ENCODE data around the gene VWA2. TPM values are rescaled to one million over a fixed set of nuclear protein-coding genes. Genes with fewer than 3 reads are reported as not detected.
"Not testable (repeated sequence)": the region's sequence is repeated elsewhere in the genome, so short reads cannot be mapped to it uniquely, and the experiment has no call there.

VWA2 gene
- polyA plus RNA-seq, 12 donors, result 0.29 to 20.5 (median 0.44) TPM; not detected in 2

DNA sequence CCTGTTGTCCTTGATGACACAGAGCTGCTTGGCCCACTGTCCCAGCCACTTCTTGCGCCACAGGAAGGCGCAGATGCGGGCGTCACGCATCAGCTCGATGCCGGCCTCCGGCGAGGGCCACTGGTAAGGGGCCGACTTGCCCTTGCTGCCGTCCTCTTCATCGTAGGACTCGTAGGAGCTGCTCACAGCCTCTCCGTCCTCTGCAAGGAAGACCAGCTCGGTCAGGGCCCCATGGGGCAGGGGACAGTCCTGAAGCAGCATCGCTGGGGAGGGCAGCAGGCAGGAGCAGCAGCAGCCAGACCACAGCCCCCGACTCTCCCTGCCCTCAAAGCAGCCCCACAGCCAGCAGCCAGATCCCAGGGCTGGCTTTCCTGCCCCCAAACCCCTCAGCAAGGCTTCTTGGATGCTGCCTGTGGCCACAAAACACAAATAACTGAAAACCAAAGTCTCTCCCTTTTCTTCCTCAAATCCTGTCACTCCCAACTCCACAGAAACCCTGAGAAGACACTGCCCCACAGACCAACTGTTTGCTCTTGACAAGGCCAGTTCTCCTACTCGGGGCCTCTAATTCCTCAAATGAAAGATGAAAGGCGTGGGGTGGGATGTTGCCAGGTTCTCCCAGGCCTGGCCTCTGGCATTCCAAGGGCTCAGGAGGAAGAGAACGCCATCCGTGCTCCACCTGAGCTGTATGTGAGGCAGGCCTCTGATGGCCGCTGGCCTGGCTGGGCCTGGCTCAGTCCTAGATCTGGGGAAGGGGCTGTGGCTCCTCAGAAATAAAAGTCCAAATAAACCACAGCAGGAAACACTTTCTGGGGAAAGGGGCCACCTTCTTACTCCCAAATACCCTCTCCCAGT, 76.7 kb downstream of the VWA2 start:
- no peak for DNase-seq

DNA sequence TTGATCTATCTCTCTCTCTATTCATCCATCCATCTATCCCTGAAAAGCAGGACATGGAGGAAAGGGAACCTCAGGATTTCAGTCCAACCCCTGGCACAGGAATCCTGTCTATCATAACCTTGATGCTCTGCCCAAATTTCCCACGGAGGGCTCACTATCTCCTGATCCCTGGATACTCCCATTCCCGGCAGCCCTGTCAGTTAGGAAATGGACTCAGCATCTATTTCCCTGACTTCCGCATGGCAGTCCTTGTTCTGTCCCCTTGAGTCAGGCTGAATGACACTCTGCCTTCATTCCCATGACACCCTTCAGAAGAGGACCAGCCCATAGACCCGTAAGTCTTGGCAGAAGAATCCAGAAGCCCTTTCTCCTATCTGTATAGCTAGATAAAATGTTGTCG, 77.7 kb downstream of the VWA2 start:
- DNase-seq, result no peak

DNA sequence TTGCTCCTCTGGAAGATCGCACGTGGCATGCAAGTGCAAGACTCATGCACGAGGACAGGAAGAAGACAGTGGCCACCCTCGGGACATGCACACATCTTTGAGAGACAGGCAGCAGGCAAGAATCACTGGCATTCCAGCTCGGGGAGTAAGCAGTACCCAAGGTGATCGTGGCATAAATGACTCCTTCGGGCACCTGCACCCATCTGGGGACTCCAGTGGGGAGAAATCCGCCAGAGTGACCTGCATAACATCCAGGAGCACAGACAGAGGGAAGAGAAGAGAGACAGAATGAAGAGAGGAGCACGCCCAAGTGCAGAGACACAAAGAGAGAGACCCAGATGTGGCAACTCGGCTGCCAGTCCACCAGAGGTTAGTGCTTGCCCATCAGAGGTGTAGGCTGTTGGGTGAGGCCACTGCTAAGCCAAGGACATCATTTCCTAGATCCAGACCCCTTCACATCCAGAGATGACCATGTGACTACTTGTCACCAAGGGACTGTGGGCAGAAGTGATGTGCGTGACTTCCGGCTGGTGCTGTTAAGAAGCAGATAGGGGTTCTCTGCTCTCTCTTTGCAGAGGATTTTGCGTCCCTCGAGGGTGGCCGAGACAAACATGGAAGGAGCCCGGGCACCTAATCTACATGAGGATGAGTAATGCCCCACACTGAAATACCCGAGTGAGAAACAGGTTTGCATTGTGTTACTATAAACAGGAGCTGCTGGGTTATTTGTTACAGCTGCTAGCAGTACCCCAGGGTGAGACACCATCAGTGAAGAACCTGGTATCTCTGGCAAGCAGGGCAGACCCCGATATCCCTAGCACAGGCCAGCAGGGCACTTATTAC, 80.6 kb downstream of the VWA2 start:
- no peak for DNase-seq

DNA sequence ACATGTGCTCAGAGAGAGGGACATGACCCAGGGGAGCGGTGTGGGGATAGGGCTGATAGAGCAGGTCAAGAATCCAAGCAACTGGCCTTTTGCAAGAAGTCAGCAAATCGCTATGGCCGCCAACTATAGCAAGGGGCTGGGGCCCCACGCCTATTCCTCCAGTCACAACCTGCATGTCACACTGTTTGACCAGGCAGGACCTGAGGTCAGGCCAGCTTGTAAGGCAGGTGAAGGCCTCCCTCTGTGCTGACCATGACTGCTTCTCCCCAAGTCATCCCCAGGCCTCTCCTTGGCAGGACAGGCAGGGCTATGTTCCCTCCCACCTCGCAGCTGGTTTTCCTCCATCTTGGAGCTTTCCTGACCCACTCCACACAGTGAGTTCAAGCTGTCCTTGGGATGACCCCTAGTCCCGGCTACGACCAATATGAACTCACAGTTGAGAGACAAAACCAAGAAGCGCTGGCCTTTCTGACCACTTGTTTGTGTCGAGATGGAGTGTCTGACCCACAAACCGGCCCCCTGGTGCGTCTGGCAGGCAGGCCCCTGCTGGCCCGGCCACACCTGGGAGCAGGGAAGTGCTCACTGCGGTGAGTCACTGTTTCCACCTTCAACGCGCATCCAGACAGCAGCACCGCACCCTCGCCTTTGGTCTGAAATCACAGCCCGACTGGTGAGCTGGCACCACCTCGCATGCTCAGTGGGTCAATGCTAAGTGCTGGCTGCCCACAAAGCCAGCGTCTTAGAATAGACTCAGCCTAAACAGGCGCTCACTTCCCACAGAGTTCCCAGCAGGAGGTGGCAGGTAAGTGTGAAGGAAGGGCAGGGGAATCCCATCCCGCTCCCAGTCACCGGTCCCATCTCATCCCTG, 81.4 kb downstream of the VWA2 start:
- DNase-seq, result no peak

DNA sequence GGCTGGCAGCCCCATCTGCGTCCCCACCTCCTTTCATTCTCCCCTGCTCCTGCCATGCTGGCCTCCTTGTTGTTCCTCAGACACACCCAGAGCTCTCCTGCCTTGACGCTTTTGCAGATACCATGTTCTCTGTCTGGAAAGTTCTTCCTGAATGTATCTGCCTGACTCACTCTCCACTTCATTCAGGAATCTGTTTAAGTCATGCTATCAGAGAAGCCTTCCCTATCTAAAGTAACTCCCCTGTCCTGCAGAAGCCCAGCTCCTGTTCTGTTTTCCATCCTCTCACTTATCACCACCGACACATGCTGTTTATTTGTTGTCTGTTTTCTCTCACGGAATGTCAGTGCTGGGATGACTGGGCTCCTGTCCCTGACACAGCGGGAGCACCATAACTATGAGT, 83.3 kb downstream of the VWA2 start:
- DNase-seq, result no peak

DNA sequence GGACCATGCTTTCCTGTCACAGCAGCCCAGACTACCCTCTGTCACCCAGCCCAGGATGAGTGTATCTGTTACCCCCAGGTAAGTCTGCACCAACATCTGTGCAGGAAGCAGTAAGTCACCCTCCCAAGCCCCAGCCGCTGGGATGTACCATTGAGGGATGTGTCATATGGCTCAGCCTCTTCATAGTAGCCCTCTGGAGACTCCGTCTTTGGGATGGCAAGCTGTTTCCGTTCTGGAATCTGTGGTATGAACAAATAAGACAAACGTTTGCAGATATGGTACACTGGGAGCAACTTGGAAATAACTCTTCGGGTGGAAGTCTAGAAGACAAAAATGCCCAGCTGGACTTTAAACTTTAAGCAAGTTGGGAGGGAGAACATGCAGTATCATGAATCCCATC, 84.0 kb downstream of the VWA2 start:
- no peak for DNase-seq

DNA sequence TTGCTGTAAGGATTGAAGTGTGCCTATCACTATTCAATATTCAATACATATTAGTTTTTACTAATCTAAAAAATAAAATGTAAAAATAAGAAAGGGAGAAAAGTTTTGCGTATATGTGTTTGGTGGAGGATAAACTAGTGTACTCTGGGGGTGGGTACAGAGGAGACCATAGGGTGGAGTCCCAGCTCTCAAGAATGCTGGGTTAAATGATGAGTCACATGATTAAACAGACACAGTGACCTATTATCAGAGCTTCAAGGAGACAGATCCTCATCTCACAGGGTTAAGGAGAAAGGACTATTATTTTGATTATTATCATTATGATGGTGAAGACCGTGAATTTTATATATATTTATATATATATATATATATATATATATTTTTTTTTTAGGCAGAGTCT, 87.7 kb downstream of the VWA2 start:
- no peak for DNase-seq

DNA sequence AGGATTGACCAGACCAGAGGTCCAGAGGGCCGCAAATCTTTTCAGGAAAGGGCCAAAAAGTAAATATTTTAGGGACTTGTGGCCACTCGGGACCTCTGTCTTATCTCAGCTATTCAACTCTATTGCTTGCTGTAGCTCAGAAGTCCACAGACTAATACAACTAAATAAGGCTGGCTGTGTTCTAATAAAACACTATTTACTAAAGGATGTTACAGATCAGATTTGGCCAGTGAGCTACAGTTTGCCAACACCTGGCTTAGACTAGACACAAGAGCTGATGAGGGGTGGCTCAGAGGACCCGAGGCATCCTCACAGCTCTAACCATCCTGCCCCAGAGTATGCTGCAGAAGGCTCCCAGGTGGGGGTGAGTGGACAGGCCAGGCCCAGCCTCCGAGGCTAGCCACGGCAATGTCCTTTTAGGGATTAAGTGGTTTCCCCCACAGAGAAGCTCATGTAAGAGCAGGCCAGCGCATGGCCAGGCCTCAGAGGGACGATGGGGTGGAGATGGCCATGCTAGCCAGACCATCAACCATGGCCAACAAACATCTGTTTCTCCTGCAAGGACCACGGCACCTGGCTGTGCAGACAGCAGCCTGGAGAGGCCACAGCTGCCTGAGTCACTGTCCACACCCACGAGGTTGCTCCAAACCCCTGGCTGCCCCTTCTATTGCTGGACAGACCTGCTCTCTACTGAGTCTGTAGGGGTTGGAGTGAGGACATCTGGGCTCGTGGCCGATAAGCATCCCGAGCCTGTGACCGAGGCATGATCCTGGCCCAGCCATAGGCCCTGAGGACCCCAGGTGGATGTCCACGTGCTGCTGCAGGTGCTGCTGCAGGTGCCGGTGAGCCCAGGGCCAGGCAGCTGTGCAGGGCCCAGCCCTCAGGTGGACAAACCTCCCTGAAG, 88.7 kb downstream of the VWA2 start:
- peak; percentile 59 for DNase-seq

DNA sequence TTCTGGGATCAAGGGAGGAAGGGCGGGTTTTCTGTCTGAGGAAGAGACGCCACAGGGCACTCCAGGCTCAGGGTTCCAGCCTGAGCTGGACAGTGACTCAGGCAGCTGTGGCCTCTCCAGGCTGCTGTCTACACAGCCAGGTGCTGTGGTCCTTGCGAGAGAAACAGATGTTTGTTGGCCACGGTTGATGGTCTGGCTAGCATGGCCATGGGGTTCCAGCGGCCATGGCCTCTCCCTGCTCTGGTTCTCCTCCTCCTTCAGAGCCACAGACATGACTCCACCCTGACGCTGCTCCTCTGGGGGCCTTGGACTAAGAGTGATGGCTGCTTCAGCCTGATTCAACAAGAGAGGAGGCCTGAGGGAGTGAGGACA, 89.4 kb downstream of the VWA2 start:
- no peak for DNase-seq

DNA sequence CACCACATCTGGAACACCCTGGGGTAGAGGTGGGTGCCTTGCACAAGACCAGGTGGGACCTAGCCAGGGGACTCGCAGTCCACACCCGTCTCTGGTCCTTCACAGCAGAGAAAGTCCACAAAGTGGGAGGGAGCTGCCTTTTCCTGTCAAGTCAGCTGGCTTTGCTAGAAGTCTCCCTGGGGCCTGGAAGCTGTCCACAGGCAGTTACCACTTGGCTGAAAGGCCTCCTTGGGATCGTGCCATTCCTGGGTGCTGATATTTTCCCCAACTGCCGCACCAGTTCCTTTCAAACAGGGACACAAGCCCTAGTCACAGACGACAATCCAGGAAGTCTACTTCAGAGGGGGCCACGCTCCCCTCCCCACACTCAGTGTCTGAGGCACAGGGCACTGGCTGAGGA, 89.8 kb downstream of the VWA2 start:
- no peak for DNase-seq

DNA sequence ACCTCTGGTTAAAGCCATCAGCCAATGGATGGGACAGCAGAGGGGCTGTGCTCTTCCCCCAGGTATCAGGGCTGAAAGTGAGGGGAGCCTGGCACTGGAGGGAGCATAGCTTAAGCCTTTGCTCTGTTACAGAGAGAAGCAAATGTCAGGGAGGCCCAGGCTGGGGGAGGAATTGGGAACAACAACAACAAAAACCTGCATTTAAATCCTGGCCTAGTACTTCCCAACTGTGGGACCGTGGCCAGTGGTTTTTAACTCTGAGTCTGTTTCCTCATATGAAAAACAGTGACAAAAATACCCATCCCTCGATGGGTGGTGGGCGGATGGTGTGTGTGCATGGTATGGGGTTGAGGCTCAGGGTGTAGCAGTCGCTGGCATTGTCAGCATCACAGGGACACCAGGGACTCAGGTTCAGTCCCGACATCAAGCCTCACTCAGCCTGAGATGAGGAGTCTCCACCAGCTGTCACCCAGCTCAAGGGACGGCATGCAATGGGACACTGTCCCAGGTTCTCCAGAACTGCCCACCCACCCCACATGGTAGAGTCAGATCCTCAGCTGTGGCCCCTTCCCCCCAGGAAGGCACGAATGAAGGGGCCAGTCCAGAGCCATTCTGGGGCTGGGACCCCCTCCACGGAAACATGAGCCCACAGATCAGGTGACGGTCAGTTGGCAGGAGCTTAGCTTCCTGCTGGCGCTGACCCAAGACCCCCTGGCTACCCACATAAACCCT, 90.7 kb downstream of the VWA2 start:
- no peak for DNase-seq

DNA sequence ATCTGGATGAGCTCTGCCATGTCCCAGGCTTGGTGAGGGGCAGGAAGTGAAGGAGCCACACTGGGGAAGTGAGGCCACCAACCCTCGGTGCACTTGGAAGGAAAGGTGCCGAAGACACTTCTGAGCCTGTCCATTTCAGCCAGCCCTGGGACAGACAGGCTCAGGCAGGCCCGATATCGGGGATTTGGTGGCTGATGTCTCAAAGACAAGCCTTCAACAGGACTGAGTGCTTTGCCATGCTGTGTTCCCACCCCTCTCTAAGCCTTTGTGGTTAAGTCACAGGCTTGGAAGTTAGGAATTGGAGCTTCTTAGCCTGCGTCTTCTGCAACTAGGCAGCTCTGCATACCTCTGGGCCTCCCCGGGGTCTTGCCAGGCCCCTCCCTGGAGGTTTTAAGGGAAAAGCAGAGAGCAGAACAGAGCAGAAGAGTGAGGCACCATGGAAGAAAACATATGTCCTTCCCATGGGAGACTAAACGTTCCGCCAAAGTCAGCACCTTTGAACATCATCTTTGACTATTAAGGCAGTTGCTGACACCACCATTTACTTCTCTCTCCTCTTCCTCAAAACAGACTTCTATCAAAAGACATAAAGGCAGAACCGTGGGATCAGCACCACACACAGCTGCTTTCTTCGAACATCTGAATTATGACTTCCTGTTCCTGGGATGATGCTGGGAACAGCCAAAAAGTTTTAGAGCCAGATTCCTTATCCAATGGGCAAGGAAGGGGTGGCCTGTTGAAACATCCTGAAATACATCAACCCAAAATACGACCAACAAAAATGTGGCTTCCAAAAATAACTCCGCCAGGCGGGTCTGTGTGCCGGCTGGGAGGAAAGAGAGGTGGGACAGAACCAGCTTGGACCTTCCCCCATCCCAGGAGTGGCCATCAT, 93.5 kb downstream of the VWA2 start:
- DNase-seq, result no peak

DNA sequence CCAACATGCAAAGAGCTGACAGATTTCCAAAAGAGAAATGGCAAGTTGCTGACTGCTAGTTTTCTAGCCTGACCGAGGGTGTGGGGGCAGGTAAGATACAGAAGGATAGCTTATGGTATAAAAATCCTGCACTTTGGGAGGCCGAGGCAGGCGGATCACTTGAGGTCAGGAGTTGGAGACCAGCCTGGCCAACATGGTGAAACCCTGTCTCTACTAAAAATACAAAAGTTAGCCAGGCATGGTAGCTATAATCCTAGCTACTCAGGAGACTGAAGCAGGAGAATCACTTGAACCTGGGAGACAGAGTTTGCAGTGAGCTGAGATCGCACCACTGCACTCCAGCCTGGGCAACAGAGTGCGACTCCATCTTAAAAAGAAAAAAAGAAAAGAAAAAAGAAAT, 94.4 kb downstream of the VWA2 start:
- DNase-seq, result not testable (repeated sequence)

DNA sequence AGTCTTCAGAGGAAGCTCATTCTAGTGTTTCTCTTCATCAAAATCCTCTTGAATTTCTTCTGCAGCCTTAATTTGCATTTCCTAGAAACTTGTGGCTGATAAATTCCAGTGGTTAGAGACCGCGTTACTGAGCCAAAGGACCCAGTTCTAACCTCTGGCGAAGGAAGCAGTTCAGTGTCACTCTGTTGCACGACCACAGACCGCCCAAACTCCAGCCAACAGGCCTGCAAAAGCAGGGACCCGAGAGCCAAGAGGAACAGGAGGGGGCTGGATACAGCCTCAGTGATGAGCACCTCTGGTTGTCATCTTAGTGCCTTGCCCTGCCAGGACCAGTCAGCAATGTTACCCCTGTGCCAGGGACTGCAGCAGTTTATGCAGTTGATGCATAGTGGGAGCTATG, 95.2 kb downstream of the VWA2 start:
- DNase-seq, result no peak

DNA sequence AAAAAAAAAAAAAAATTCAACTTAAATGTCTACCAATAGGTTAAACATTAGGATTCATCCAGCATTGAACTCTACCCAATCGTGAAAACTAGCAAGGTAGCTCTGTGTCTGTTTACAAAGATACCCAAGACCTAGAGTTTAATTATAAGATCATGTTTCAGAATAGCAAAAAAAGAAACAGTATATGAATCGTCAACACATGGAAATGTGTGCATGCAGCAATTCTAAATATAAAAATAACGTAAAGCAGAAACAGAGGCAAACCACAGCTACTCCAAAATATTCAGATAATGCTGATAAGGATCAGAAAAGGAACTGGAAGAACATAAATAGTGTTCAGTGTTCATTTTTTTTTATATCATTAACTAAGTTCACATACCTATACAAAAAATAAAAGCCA, 96.6 kb downstream of the VWA2 start:
- DNase-seq, result no peak

DNA sequence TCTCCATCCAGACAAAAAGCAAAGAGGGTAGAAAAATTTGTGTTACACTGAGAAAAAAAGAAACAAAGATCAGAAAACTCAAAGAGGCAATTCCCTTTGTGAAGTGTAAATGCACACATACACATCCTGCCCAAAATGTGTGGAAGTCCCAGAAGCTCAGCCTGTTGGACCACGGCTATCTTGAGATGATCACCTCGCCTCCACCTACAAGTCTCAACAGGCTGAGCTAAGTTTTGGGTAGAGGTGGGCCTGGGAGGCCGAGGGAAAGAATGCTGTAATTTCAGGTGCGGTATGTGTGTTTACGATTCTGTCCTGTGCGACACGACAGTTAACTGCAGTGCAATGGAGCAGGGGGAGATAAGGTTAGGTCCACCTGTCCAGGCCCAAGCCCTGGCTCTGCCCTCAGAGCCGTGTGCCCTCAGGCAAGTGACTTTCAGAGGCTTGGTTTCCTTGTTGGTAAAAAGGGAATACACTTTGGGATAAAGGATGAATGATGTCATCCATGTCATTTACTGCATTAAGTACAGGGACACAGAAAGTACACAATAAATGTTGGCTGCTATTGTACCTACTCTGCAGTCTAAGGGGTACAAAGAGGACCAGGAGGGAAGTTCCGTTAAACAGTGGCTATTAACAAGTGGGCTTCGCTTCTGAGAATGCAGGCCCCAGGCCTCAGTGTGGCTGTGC, 97.9 kb downstream of the VWA2 start:
- DNase-seq, result no peak

DNA sequence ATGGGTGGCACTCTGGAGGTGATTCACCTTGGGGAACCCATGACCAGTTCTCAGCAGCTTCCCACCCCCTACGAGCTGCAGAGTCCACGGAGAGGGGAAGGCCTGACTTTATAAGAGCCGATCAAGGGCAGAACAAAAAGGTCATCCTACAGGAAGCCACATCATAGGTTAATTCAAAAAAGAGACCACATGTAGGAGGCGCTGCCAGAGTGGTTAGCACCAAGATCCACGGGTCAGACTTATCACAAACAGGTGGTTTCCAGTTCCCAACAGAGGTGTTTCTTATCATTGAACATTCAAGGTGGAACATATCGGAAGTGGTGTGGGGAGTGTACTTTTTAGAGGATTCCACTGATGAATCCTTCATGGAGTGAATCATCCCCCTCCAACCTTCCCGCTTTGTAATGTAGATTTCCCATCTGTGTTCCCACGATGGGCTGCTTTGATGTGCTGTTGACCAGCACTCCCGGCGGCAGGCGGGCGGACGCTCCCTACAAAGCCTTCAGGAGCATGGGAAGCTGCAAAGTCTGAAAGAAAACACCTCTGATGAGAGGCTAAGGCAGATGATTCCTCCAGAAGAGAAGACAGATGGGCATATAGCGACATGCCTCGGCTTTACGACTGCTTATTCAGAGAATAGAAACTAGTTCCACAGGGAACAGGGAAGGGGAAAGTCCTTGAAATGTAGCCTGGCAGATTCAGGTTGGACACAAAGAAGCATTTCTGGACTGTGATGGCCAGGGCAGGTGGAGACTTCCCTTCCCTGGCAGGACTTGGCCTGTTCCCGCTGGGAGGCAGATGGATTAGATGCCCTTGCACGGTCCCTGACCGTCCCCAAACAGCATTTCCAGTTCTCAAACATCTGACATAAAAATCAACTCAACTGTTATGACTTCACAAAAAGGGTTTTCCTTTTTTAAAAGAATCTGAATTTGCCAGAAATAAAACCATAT, 98.7 kb downstream of the VWA2 start:
- DNase-seq, result no peak
